Osteoblast (primary cell): ENCODE results near the gene SERGEF. TPM values are rescaled to one million over a fixed set of nuclear protein-coding genes. Genes with fewer than 3 reads are reported as not detected.

ENCODE experiments used
- DNase-seq: peaks from one replicate; pipeline ENCODE4 v3.0.0; 2011; ENCODE audit warnings: low spot score, mixed read lengths; ENCODE audit not compliant: insufficient read length; ENCODE audit errors: missing footprints
- H2AFZ ChIP-seq: 2 replicates; pipeline ENCODE4 v1.6.0; 2011; ENCODE audit warnings: mild to moderate bottlenecking, low read length
- H3K27ac ChIP-seq: 2 replicates; pipeline ENCODE4 v1.5.1; 2011; ENCODE audit warnings: mild to moderate bottlenecking, low read depth, low read length, moderate library complexity
- H3K27me3 ChIP-seq: 2 replicates; pipeline ENCODE4 v1.6.0; 2012; ENCODE audit warnings: mild to moderate bottlenecking, control low read depth, inconsistent platforms, low read length, moderate library complexity; ENCODE audit not compliant: insufficient read depth
- H3K36me3 ChIP-seq: 2 replicates; pipeline ENCODE4 v1.5.1; 2011; ENCODE audit warnings: mild to moderate bottlenecking, low read length, control low read depth, moderate library complexity; ENCODE audit not compliant: insufficient read depth
- H3K4me1 ChIP-seq: 2 replicates; pipeline ENCODE4 v1.5.1; 2011; ENCODE audit warnings: mild to moderate bottlenecking, low read length, control low read depth, moderate library complexity; ENCODE audit not compliant: insufficient read depth
- H3K4me2 ChIP-seq: 2 replicates; pipeline ENCODE4 v1.6.0; 2011; ENCODE audit warnings: mild to moderate bottlenecking, low read length; ENCODE audit not compliant: insufficient read depth
- H3K4me3 ChIP-seq: fragments of 200-600 bp; sonication (generic); 3 replicates; pipeline ENCODE4 v1.5.1; 2012; ENCODE audit warnings: mild to moderate bottlenecking, low read length, inconsistent platforms; ENCODE audit not compliant: insufficient read depth
- H3K79me2 ChIP-seq: 2 replicates; pipeline ENCODE4 v1.6.0; 2012; ENCODE audit warnings: mild to moderate bottlenecking, low read length, control low read depth, inconsistent platforms; ENCODE audit not compliant: insufficient read depth
- H3K9me3 ChIP-seq: 2 replicates; pipeline ENCODE4 v1.5.1; 2011; ENCODE audit warnings: low read depth, low read length, control low read depth
- H4K20me1 ChIP-seq: 2 replicates; pipeline ENCODE4 v1.6.0; 2012; ENCODE audit warnings: mild to moderate bottlenecking, low read length, control low read depth; ENCODE audit not compliant: insufficient read depth
- total RNA-seq: library from RNA; depleted of rRNA; stranded (reverse); fragments of >200 nt; gene quantifications from 2 replicates; pipeline ENCODE4 v1.2.3, GENCODE V29; 2012
- TF ChIP-seq, protein P1 (sequence below): IDR thresholded peaks from 2 replicates; pipeline ENCODE4 v1.5.1; 2011; ENCODE audit warnings: mild to moderate bottlenecking, low read depth, low read length, moderate library complexity; ENCODE audit errors: extremely low read depth

The SERGEF gene
- total RNA-seq, 1 donor: 29.7 TPM

GRCh38 chr11:17748761-17749721 is 263.8 kb downstream of the SERGEF start:
- H3K4me2 ChIP-seq: no peak overlapping the region
- TF ChIP-seq, protein P1, sequence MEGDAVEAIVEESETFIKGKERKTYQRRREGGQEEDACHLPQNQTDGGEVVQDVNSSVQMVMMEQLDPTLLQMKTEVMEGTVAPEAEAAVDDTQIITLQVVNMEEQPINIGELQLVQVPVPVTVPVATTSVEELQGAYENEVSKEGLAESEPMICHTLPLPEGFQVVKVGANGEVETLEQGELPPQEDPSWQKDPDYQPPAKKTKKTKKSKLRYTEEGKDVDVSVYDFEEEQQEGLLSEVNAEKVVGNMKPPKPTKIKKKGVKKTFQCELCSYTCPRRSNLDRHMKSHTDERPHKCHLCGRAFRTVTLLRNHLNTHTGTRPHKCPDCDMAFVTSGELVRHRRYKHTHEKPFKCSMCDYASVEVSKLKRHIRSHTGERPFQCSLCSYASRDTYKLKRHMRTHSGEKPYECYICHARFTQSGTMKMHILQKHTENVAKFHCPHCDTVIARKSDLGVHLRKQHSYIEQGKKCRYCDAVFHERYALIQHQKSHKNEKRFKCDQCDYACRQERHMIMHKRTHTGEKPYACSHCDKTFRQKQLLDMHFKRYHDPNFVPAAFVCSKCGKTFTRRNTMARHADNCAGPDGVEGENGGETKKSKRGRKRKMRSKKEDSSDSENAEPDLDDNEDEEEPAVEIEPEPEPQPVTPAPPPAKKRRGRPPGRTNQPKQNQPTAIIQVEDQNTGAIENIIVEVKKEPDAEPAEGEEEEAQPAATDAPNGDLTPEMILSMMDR: no peak
- H3K27ac ChIP-seq: no peak overlapping the region
- DNase-seq: peak; percentile 66
- H3K36me3 ChIP-seq: no peaks in the 10 kb centered on the region
- no peaks in the 10 kb centered on the region for H3K79me2 ChIP-seq
- H2AFZ ChIP-seq: no peak overlapping the region
- H3K9me3 ChIP-seq: no peaks in the 10 kb centered on the region
- H3K4me3 ChIP-seq: no peak overlapping the region
- peaks cover 13% of the 10 kb centered on the region for H3K27me3 ChIP-seq
- no peaks in the 10 kb centered on the region for H4K20me1 ChIP-seq
- H3K4me1 ChIP-seq: peaks cover under 1% of the 10 kb centered on the region

DNA sequence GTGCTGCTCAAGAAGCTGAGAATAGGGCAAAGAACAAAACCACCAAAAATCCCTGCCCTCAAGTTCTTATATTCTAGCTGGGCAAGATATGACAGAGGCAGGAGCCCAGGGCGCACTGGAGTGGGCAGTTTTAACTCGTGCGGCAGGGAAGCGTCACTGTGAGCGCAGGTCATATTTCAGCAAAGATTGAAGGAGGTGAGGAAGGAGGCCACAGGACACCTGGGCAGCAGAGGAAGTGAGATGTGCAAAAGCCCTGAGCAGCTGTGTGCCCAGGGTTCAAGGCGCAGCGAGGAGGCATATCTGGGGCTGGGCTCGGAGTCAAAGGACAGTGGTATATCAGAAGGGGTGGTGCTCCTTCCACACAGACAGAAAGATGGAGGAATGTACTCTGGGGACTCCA is 264.8 kb downstream of the SERGEF start:
- Histone ChIP-seq H3K4me3 (no peak overlapping the region), H3K27me3 (peaks cover 11% of the 10 kb centered on the region), H3K27ac (no peak overlapping the region), H3K4me1 (peaks cover 6% of the 10 kb centered on the region), H4K20me1 (no peaks in the 10 kb centered on the region), H3K36me3 (no peaks in the 10 kb centered on the region), H3K9me3 (no peaks in the 10 kb centered on the region), H3K4me2 (no peak overlapping the region), H3K79me2 (no peaks in the 10 kb centered on the region), H2AFZ (no peak overlapping the region)
- peak; percentile 62 for DNase-seq
- TF ChIP-seq, protein P1: no peak

DNA sequence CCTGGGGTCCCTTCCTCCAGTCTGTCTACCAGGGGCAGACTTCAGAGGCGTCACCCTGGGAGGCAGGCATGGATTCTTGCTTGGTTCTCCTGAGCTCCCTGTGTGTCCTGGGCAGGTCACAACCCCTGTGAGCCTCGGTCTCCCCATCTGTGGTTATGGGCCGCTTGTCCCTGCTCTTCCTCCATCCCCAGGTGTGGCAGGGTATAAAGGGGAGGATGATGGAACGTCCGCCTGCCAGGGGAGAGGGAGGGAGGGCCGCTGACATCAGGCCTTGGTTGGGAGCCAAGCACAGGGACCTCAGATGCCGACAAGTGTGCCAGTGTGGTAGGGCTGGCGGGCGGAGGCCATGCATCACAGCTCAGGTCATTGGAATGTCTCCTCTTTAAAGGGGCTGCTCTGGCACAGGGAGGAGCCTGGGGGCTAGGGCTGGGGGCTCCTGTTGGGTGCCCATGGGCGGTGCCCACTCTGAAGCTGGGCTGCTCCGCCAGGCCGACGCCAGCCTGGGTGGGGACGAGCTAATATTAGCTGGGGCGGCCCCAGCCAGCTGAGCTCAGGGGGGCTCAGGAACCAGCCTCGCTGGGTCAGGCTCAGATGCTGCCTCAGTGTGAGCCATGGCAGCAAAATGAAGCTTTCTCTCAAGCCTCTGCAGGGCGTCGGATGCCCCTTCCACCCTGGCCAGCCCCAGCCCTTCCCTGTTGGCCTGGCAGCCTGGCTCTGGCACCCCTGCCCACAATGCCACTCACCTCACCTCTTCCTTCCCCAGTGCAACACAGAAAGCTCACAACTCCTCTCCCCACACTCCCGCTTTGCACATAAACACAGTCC is 265.5 kb downstream of the SERGEF start:
- Histone ChIP-seq H3K9me3 (no peaks in the 10 kb centered on the region), H3K4me1 (peaks cover 6% of the 10 kb centered on the region), H3K36me3 (no peaks in the 10 kb centered on the region), H4K20me1 (no peaks in the 10 kb centered on the region), H3K4me3 (no peak overlapping the region), H3K27ac (no peak overlapping the region), H3K27me3 (peaks cover 11% of the 10 kb centered on the region), H3K4me2 (no peak overlapping the region), H3K79me2 (no peaks in the 10 kb centered on the region), H2AFZ (no peak overlapping the region)
- peak; percentile 54 for DNase-seq
- TF ChIP-seq, protein P1: no peak

- Histone ChIP-seq H3K79me2 (no peaks in the 10 kb centered on the region), H4K20me1 (no peaks in the 10 kb centered on the region), H3K4me1 (peaks cover 6% of the 10 kb centered on the region), H3K27me3 (peaks cover 11% of the 10 kb centered on the region), H3K9me3 (no peaks in the 10 kb centered on the region), H2AFZ (no peak overlapping the region), H3K4me3 (no peak overlapping the region), H3K27ac (no peak overlapping the region), H3K36me3 (no peaks in the 10 kb centered on the region), H3K4me2 (no peak overlapping the region)
- TF ChIP-seq, protein P1: no peak
- no peak for DNase-seq
These were observed 266.8 kb downstream of the SERGEF start for GRCh38 chr11:17746096-17746495.
